Measurements from ENCODE around the gene ATXN7L2. TPM values are rescaled to one million over a fixed set of nuclear protein-coding genes. Genes with fewer than 3 reads are reported as not detected.

The ATXN7L2 gene
- total and polyA plus RNA-seq, 4 donors, result 0.61 to 1.7 (median 1.3) TPM

- TF ChIP-seq JUND (IDR thresholded peaks at IDR 0.05), result no peak
- no peak for TF ChIP-seq TAF1 (conservative IDR thresholded peaks at IDR 0.05)
- no peak for TF ChIP-seq HNF4G (IDR thresholded peaks at IDR 0.05)
- TF ChIP-seq RAD21 (IDR thresholded peaks at IDR 0.05), result no peak
- no peak for TF ChIP-seq EGR1 (IDR thresholded peaks at IDR 0.05; ENCODE audit: low read depth in 2 of 2)
Observed at GRCh38 chr1:109513110-109513710, 29.5 kb downstream of the ATXN7L2 start (continued).

- H3K4me3 ChIP-seq (ENCODE audit: low read depth in 1 of 3, low read length in 3 of 3), result no peak overlapping the region
- H3K9ac ChIP-seq (ENCODE audit: low read depth in 1 of 2, low read length in 2 of 2), result no peak overlapping the region
- no peak for DNase-seq (ENCODE audit: low spot score)
- no peak overlapping the region for H3K27ac ChIP-seq (ENCODE audit: low read depth in 1 of 2, low read length in 2 of 2)
- TF ChIP-seq NR2F2 (IDR thresholded peaks at IDR 0.05), result no peak
- TF ChIP-seq TAF1 (conservative IDR thresholded peaks at IDR 0.05), result no peak
- no peak for TF ChIP-seq SP1 (IDR thresholded peaks at IDR 0.05)
- no peak for TF ChIP-seq HNF4G (IDR thresholded peaks at IDR 0.05)
- TF ChIP-seq FOXA2 (IDR thresholded peaks at IDR 0.05), result no peak
- TF ChIP-seq HNF4A (conservative IDR thresholded peaks at IDR 0.05), result no peak
- no peak for TF ChIP-seq RAD21 (IDR thresholded peaks at IDR 0.05)
- no peak for TF ChIP-seq ATF3 (IDR thresholded peaks at IDR 0.05)
- no peak for TF ChIP-seq GABPA (IDR thresholded peaks at IDR 0.05 in 1 of 2, conservative IDR thresholded peaks at IDR 0.05 in 1 of 2)
- no peak for TF ChIP-seq REST (IDR thresholded peaks at IDR 0.05)
- TF ChIP-seq MAX (IDR thresholded peaks at IDR 0.05), result no peak
- no peaks in the 10 kb centered on the region for H3K36me3 ChIP-seq (ENCODE audit: control insufficient read depth in 4 of 4, insufficient read depth in 3 of 4, low read depth in 1 of 4, low read length in 3 of 4)
- no peaks in the 10 kb centered on the region for H3K9me3 ChIP-seq (ENCODE audit: control insufficient read depth in 4 of 4, low read length in 3 of 4)
- peaks cover 0 to 6% (median 5%) of the 10 kb centered on the region in 4 donors for H3K4me1 ChIP-seq (ENCODE audit: control insufficient read depth in 4 of 4, insufficient read depth in 4 of 4, low read length in 3 of 4)
- WGBS, result 68% methylated on average over 3 of the region's 3 CpGs
- H3K27me3 ChIP-seq (ENCODE audit: control insufficient read depth in 4 of 4, insufficient read depth in 4 of 4, low read length in 3 of 4), result no peaks in the 10 kb centered on the region
Observed at GRCh38 chr1:109514846-109515245, 31.1 kb downstream of the ATXN7L2 start.

- Histone ChIP-seq H3K4me1 (ENCODE audit: control insufficient read depth in 4 of 4, insufficient read depth in 4 of 4, low read length in 3 of 4) (no peaks in the 10 kb centered on the region), H3K27ac (ENCODE audit: low read depth in 1 of 2, low read length in 2 of 2) (no peak overlapping the region), H3K4me3 (ENCODE audit: low read depth in 1 of 3, low read length in 3 of 3) (no peak overlapping the region), H3K9me3 (ENCODE audit: control insufficient read depth in 4 of 4, low read length in 3 of 4) (no peaks in the 10 kb centered on the region), H3K27me3 (ENCODE audit: control insufficient read depth in 4 of 4, insufficient read depth in 4 of 4, low read length in 3 of 4) (no peaks in the 10 kb centered on the region), H3K36me3 (ENCODE audit: control insufficient read depth in 4 of 4, insufficient read depth in 3 of 4, low read depth in 1 of 4, low read length in 3 of 4) (no peaks in the 10 kb centered on the region), H3K9ac (ENCODE audit: low read depth in 1 of 2, low read length in 2 of 2) (no peak overlapping the region)
- TF ChIP-seq HNF4A (conservative IDR thresholded peaks at IDR 0.05) (no peak), TAF1 (conservative IDR thresholded peaks at IDR 0.05) (no peak), FOXA2 (IDR thresholded peaks at IDR 0.05) (no peak), SP1 (IDR thresholded peaks at IDR 0.05) (no peak), RAD21 (IDR thresholded peaks at IDR 0.05) (no peak), NR2F2 (IDR thresholded peaks at IDR 0.05) (no peak), REST (IDR thresholded peaks at IDR 0.05) (no peak)
- 80% methylated on average over 5 of the region's 5 CpGs for WGBS
- DNase-seq (ENCODE audit: low spot score), result no peak
Observed at GRCh38 chr1:109516872-109517271, 33.2 kb downstream of the ATXN7L2 start.

All from liver (tissue), 9 donors.